ENCODE data around the gene PSPH.

Gene PSPH

GRCh38 chr7:55992346-55992745 lies 58.9 kb downstream of the PSPH start:
- no peak for TF ChIP-seq CTCF (IDR thresholded peaks at IDR 0.05; ENCODE audit: low read depth, low read length)
- no peak overlapping the region for H3K4me3 ChIP-seq (replicated peaks in 1 of 2; ENCODE audit: low read depth in 2 of 2, low read length in 2 of 2)
- no peak for DNase-seq (ENCODE audit: low read depth in 2 of 2)

GRCh38 chr7:55983537-55983936 lies 67.7 kb downstream of the PSPH start:
- no peak for DNase-seq (ENCODE audit: low read depth in 2 of 2)
- no peak for TF ChIP-seq CTCF (IDR thresholded peaks at IDR 0.05; ENCODE audit: low read depth, low read length)
- no peak overlapping the region for H3K4me3 ChIP-seq (replicated peaks in 1 of 2; ENCODE audit: low read depth in 2 of 2, low read length in 2 of 2)

GRCh38 chr7:55980266-55980665 lies 71.0 kb downstream of the PSPH start:
- no peak overlapping the region for H3K4me3 ChIP-seq (replicated peaks in 1 of 2; ENCODE audit: low read depth in 2 of 2, low read length in 2 of 2)
- DNase-seq (ENCODE audit: low read depth in 2 of 2): no peak
- no peak for TF ChIP-seq CTCF (IDR thresholded peaks at IDR 0.05; ENCODE audit: low read depth, low read length)

- DNase-seq (ENCODE audit: low read depth in 2 of 2): peak; percentile 68
- no peak for TF ChIP-seq CTCF (IDR thresholded peaks at IDR 0.05; ENCODE audit: low read depth, low read length)
- H3K4me3 ChIP-seq (replicated peaks in 1 of 2; ENCODE audit: low read depth in 2 of 2, low read length in 2 of 2): no peak overlapping the region
Observed at GRCh38 chr7:55977831-55978230, 73.4 kb downstream of the PSPH start.

- H3K4me3 ChIP-seq (replicated peaks in 1 of 2; ENCODE audit: low read depth in 2 of 2, low read length in 2 of 2): no peak overlapping the region
- TF ChIP-seq CTCF (IDR thresholded peaks at IDR 0.05; ENCODE audit: low read depth, low read length): no peak
- DNase-seq (ENCODE audit: low read depth in 2 of 2): no peak
Observed at GRCh38 chr7:55975988-55976633, 75.1 kb downstream of the PSPH start.

- no peak for TF ChIP-seq CTCF (IDR thresholded peaks at IDR 0.05; ENCODE audit: low read depth, low read length)
- no peak for DNase-seq (ENCODE audit: low read depth in 2 of 2)
- H3K4me3 ChIP-seq (replicated peaks in 1 of 2; ENCODE audit: low read depth in 2 of 2, low read length in 2 of 2): no peak overlapping the region
Observed at GRCh38 chr7:55973747-55974250, 77.4 kb downstream of the PSPH start.

- DNase-seq (ENCODE audit: low read depth in 2 of 2): peak in 1 of 2 donors; percentile 10
- no peak for TF ChIP-seq CTCF (IDR thresholded peaks at IDR 0.05; ENCODE audit: low read depth, low read length)
- no peak overlapping the region for H3K4me3 ChIP-seq (replicated peaks in 1 of 2; ENCODE audit: low read depth in 2 of 2, low read length in 2 of 2)
Observed at GRCh38 chr7:55970978-55971377, 80.3 kb downstream of the PSPH start.

Measured in cardiac fibroblast (primary cell).